Occipital lobe (tissue), 2 donors: Measurements from ENCODE around the gene PARK7. TPM values are rescaled to one million over a fixed set of nuclear protein-coding genes. Genes with fewer than 3 reads are reported as not detected.
"Not testable (repeated sequence)": the region's sequence is repeated elsewhere in the genome, so short reads cannot be mapped to it uniquely, and the experiment has no call there.

Experiments
- DNase-seq: peaks from one replicate; lab custom pipeline; 2025; lab: John Stamatoyannopoulos, UW
- total RNA-seq: library from RNA; depleted of rRNA; stranded (reverse); fragments of >200 nt; gene quantifications from one replicate; pipeline ENCODE4 v1.2.3, GENCODE V29; 2014

The PARK7 gene
- total RNA-seq, result 112 TPM

DNA sequence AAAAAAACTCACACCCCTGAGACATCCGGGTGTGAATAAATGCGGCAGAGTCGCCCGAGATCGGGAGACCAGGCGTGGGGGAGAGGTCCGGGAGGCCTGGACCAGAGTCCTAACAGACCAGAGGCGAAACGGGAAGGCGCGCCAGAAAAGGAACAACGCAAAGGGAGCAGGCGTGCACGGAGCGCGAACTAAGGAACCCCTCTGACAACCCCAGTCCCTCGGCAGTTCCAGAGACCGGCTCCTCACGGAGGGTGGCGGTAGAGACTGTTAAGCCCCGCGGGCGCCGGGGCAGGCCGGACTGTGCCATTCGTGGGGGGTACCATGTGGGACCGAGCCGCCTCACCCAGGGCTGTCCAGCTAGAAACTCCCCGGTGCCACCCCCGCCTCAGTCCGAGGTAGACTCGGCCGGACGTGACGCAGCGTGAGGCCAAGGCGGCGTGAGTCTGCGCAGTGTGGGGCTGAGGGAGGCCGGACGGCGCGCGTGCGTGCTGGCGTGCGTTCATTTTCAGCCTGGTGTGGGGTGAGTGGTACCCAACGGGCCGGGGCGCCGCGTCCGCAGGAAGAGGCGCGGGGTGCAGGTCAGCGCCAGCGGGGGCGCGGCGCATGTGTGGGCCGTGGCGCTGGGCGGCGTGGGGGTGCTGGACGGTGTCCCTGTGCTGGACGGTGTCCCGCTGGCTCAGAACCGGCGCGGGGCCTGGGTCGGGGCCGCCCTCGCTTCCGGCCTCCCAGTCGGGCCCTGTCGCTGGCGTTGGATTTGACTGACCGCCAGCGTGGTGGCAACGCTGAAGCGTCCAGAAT is at the start of gene PARK7:
Gene PARK7 (plus strand): TSS at position 496 of the 798 bp plus-strand sequence. CDS start 1,075 bp downstream, outside the sequence.
- peak; percentile 99 for DNase-seq

DNA sequence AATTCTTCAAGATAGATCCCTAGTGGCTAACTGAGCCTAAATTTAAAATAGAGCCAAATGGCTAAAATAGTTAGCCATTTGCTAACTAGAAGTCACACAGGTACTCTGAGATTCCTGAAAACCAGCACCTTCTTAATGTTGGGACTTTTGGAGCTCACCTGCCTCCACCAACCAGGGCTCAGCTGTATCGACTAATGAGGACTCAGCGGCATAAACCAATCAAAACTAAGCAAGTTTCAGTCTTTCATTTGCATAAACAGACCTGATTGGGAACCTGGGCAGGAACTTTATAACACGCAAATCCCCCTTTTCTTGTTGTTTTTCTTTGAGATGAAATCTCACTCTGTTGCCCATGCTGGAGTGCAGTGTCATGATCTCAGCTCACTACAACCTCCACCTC is 49.4 kb upstream of the PARK7 start:
- no peak for DNase-seq

DNA sequence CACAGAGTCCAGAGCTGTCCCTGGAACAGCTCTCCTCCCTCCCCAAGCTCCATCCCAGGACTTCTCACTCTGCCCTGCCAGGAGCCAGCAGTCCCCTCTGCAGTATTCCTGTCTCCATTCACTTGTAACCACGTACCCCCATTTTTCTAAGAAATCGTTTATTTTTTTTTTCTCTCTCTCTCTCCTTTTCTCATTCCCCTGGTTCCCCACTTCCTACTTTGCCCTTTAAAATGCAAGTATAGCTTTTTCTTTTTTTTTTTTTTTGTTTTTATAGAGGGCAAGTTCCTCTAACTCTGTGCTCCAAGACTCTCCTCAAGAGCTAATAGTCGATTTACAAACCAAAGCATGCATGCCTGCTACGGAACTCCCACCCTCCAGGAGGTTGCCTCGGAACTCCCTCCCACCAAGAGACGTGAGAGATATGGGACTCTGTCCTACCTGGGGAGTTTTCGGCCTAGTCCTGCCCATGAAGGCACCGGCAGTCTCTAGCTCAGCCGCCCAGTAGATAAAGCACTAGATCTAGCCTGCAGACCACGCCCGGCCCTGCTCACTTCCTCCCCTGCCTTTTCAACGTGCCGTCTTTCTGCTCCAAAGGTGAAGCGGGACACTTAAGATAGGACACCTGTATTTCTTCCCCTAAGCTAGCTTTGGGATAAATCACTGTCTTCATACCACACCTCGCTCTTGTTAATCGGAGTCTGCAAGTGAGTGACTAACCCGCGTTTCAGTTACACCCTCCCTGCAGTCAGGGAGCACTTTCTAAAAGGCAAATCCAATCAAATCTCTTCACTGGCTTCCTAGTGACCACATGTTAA is 48.6 kb upstream of the PARK7 start:
- DNase-seq, result no peak

GRCh38 chr1:7915826-7916500 is 45.5 kb upstream of the PARK7 start:
- no peak for DNase-seq

- no peak for DNase-seq
These were observed 45.0 kb upstream of the PARK7 start for GRCh38 chr1:7916501-7916830.

DNA sequence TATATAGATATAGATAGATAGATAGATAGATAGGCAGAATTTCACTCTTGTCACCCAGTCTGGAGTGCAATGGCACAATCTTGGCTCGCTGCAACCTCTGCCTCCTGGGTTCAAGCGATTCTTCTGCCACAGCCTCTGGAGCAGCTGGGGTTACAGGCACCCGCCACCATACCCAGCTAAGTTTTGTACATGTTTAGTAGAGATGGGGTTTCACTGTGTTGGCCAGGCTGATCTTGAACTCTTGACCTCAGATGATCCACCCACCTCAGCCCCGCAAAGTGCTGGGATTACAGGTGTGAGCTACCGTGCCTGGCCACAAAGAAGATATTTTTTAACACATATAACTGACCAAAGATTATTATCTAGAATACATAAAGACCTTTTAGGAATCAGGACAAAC is 43.5 kb upstream of the PARK7 start:
- not testable (repeated sequence) for DNase-seq

DNA sequence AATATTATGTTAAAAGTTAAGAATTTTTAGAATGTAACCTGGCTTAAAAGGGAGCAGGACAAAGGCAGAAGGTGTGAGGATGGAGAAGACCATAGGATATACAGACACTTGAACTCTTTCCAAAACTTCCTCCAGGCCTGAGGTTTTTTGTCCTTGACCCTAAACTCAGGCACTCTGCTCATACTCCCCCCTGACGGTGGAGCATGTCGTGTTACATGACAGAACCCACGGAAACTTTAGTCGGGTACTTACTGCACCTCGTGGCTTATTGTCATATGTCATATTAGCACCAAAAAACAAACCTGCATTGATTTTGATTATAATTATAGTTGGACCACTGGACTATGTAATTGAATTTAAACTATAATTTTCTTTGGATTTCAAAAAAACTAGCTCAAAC is 41.6 kb upstream of the PARK7 start:
- no peak for DNase-seq

DNA sequence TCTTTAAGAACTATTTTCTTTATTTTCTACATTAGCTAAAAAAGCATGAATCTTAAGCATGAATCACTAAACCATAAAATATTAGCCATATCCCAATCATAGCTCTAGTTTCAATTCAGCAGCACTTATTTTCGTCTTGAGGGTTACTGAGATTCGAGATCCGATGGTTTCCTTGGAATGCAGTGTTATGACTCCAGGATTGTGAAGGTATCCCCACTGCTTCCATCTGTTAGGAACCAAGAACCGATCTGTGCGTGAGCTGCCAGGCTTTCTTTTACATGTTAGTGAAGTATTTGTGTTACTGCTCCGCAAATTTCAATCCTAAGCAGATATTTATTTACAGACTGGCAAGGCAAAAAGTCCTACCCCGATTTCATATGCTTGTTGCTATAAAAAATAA is 39.7 kb upstream of the PARK7 start:
- DNase-seq, result no peak

DNA sequence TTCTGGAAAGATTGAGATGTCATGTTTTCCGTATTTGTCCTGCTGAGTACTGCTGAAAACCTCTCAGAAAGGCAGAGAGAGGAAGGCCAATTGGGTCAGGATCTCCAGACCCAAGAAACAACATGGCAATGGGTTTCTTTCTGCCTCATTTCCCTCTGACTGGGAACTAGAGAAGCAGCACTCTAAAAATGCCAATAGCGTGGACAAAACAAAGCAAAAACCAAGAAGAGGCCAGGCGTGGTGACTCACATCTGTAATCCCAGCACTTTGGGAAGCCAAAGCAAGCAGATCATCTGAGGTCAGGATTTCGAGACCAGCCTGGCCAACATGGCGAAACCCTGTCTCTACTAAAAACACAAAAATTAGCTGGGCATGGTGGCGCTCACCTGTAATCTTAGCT is 39.2 kb upstream of the PARK7 start:
- DNase-seq, result no peak

GRCh38 chr1:7927061-7927460 is 34.5 kb upstream of the PARK7 start:
- not testable (repeated sequence) for DNase-seq

DNA sequence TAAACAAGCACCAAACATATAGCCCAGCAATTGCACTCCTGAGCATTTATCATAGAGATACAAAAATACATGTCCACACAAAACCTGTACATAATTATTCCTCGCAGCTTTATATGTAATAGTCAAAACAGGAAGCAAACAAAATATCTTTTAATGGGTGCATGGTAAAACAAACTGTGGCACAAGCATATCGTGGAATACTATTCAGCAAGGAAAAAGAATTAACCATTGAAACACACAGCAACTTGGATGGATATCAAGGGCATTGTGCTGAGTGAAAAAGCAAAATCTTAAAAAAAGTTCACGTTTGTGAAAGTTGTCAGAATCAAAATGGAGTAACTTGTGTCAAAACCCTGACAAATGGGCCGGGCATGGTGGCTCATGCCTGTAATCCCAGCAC is 33.3 kb upstream of the PARK7 start:
- DNase-seq, result no peak

DNA sequence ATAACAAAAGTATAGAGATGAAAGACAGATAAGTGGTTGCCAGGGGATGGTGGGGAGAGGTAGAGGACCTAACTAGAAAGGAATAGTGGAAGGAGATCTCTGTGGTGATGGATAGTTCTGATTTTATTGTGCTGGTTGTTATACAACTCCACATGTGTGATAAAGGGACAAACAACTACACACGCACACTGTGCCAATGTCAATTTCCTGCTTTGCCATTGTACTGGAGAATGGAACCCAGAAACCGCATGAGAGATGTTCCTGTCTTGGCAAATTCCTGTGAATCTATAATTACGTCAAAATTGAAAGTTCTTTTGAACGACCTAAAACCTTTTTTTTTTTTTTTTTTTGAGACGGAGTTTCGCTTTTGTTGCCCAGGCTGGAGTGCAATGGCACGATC is 31.9 kb upstream of the PARK7 start:
- no peak for DNase-seq

DNA sequence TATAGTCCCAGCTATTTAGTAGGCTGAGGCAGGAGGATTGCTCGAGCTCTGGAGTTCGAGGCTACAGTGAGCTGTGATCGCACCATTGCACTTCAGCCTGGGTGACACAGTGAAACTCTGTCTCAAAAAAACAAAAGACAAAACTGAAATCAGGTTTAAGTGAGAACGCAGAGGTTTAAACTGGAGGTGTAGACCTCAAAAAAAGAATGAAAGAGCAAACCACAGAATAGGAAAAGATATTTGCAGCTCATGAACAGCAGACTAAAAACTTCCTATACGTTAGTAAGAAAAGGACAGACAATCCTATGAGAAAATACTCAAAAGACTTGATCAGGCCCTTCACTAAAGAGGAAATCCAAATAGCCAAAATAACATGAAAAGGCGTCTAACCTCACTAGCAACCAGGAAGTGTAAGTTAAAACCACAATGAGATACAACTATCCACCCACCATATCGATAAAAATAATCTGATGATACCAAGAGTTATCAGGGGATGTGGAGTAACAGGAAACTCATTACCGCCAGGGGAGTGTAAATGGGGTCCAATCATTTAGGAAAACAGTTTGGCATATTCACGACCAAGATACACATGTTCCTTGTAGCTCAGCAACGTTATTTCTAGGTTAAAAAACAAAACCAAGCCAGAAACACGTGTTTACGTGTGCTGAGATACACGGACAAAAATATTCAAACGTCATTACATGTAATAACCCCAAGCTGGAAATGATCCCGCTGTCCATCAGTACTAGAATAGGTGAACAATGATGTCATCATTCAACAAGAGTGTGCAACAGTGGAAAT is 30.7 kb upstream of the PARK7 start:
- no peak for DNase-seq

GRCh38 chr1:7931446-7931812 is 30.1 kb upstream of the PARK7 start:
- DNase-seq, result no peak

- DNase-seq, result no peak
These were observed 28.9 kb upstream of the PARK7 start for GRCh38 chr1:7932524-7933138.

GRCh38 chr1:7938070-7938469 is 23.4 kb upstream of the PARK7 start:
- DNase-seq, result no peak

- DNase-seq, result no peak
These were observed 21.5 kb upstream of the PARK7 start for GRCh38 chr1:7940034-7940433.

GRCh38 chr1:7940745-7941436 is 20.6 kb upstream of the PARK7 start, which contains the start of gene TNFRSF9:
TSS of gene TNFRSF9 (minus strand) at chr1:7940839. CDS start at chr1:7939994, 845 bp downstream.
- no peak for DNase-seq

- DNase-seq, result no peak
These were observed 20.1 kb upstream of the PARK7 start for GRCh38 chr1:7941437-7941793.

DNA sequence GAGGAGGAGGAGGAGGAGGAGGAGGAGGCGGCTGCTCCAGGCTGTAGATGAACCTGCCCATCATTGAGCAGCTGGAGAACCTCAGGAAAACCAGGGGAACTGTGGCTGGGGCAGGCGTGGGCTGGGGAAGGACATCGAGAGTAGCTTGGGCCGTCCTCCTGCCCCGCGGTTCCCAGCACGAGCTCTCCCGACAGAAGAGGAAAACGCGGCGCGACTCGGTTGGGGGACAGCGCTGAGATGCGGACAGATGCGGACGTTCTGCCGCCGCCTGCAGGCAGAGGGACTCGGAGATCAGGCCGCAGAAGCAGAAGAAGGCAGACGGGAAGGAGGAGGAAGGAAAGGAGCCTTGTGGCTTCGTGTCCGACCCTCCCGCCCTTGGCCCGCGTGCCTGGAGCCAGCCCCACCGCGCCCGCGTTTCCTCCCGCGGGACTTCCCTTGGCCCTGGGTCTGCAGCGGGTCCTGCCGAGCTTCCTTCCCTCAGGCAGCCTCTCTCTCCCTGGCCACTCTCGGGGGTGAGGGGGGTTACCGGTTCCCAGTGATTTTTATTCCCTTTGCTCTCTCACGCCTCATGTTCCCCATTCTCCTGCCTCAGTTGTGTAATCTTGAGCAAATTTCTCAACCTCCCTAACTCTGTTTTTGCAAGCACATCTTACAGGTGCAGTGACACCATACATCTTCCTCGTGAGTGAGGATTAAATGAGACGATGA is 19.1 kb upstream of the PARK7 start:
- DNase-seq, result peak; percentile 69
